ENCODE data around the gene DENND10.

DNA sequence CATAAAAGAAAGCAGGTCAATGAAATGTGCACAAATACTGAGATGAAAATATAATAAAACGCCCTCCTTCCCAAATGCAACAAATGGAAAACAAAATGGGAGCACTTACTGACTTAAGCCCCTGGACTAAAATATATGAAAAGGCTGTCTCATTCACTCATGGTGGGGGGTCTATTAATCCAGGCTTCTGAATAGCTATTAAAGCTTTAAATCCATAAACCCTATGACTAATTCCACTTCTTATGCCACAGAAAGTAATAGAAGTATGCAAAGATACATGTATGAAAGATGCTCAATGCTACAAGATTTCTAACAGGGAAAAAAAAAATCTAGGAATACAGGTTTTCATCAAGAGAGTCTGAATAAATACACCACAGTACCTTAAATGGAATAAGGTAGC, 43.8 kb upstream of the DENND10 start:
- TF ChIP-seq, protein P1, sequence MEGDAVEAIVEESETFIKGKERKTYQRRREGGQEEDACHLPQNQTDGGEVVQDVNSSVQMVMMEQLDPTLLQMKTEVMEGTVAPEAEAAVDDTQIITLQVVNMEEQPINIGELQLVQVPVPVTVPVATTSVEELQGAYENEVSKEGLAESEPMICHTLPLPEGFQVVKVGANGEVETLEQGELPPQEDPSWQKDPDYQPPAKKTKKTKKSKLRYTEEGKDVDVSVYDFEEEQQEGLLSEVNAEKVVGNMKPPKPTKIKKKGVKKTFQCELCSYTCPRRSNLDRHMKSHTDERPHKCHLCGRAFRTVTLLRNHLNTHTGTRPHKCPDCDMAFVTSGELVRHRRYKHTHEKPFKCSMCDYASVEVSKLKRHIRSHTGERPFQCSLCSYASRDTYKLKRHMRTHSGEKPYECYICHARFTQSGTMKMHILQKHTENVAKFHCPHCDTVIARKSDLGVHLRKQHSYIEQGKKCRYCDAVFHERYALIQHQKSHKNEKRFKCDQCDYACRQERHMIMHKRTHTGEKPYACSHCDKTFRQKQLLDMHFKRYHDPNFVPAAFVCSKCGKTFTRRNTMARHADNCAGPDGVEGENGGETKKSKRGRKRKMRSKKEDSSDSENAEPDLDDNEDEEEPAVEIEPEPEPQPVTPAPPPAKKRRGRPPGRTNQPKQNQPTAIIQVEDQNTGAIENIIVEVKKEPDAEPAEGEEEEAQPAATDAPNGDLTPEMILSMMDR (IDR thresholded peaks at IDR 0.05; ENCODE audit: low read depth, low read length, poor library complexity, severe bottlenecking), result no peak
- no peak for TF ChIP-seq EZH2phosphoT487 (IDR thresholded peaks at IDR 0.05; ENCODE audit: borderline replicate concordance, low read length)
